Uterus (tissue), 2 donors: ENCODE measurements around the gene RNF34.

Experiments
- CTCF ChIP-seq, 4 experiments: fragments of 200-600 bp in 2 of 4; fragments of 450-650 bp in 2 of 4; sonication (generic) in 2 of 4; IDR thresholded peaks; one replicate each; pipeline ENCODE4 v1.5.1; 2016 to 2019; ENCODE audit warnings: antibody characterized with exemption in 4 of 4, mild to moderate bottlenecking in 2 of 4, moderate library complexity in 1 of 4
- POLR2A ChIP-seq, 2 donors: fragments of 450-650 bp; IDR thresholded peaks; one replicate each; pipeline ENCODE4 v1.6.1; 2016; ENCODE audit warnings: antibody characterized with exemption in 2 of 2, mild to moderate bottlenecking in 1 of 2, moderate library complexity in 1 of 2

- TF ChIP-seq CTCF (IDR thresholded peaks at IDR 0.05), result no peak
- no peak for TF ChIP-seq POLR2A (IDR thresholded peaks at IDR 0.05)
These were observed 53.1 kb downstream of the RNF34 start for GRCh38 chr12:121452985-121453360.
